Erythroblast (primary cell): Measurements from ENCODE around the gene ATG7.

Experiments
- GATA1 ChIP-seq: IDR thresholded peaks from 2 replicates; pipeline ENCODE4 v1.6.1; 2011; ENCODE audit warnings: low read depth, mild to moderate bottlenecking, control low read depth, low read length, moderate library complexity
- POLR2A ChIP-seq: IDR thresholded peaks from 2 replicates; pipeline ENCODE4 v1.6.1; 2011; ENCODE audit warnings: mild to moderate bottlenecking, low read length

DNA sequence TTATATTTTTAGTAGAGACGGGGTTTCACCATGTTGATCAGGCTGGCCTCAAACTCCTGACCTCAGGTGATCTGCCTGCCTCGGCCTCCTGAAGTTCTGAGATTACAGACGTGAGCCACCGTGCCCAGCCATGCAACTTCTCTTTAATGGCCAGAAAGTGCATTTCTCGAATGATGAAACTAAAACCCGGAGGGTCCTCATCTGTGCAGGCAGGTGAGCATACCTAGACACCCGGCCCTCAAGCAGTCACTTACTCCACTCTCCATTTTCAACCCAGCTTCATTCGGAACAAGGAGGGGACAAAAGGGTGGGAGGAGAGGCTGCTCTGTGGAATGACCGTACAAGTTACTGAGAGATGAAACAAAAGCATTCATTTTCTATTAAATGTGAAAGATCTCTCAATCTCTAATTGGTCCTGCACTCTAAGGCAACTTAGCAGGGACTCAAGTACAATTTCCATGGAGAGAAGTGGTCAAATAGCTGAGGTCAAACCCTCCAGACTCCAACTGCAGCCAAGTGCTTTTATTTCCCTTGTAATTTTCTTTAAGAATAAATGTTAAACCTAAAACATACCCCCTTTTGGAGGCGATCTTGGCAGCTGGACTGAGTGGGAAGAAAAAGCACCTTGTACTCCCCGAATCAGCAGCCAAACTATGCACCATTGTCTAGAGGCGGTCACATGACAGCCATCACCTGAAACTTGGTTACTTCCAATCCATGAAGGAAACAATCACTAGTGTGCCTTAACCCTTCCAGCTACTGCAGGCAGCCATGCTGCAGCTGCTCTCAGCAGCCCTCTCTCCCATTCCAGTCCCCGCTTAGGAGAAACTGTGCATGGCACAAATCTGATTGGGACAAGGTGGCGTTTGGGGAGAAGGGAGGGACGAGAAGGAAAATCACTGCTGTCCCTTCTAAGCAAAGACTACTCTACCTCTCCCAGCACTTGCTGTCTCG, 309.3 kb downstream of the ATG7 start:
- TF ChIP-seq POLR2A (no peak), GATA1 (no peak)
